GM21360 (cell line): ENCODE data around the gene ADARB2.

Experiments used
- ATAC-seq: cut with Tn5 transposase; IDR thresholded peaks from one replicate; pipeline ENCODE4 v1.9.1; 2021; ENCODE audit warnings: mild to moderate bottlenecking, moderate library complexity; ENCODE audit not compliant: unreplicated experiment

Gene ADARB2

DNA sequence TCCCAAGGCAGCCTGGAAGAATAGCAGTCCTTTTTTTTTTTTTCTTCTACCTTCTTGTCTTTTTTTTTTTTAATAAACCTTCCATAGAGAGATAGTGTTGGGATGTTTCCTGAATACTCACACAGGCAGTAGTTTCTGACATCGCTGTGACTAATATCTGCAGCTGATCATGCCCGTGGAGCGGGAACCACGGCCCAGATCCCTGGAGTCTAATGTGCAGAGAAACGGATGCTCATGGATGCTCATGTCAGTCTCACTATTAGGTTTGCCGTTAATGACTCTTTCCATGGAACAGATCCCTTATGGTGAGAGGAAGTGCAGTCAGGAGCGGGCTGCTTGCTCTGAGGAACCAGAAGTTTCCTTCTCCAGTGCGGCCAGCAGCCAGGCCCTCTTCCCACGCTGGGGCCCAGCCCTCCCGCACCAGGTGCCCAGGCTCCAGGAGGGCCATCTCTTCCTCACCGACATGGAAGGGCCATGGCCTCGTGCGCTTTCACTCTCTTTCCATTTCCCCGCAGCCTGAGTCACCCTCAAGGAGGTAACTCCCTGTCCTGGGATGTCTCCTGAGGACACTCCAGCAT, 548.7 kb downstream of the ADARB2 start:
- no peak for ATAC-seq

DNA sequence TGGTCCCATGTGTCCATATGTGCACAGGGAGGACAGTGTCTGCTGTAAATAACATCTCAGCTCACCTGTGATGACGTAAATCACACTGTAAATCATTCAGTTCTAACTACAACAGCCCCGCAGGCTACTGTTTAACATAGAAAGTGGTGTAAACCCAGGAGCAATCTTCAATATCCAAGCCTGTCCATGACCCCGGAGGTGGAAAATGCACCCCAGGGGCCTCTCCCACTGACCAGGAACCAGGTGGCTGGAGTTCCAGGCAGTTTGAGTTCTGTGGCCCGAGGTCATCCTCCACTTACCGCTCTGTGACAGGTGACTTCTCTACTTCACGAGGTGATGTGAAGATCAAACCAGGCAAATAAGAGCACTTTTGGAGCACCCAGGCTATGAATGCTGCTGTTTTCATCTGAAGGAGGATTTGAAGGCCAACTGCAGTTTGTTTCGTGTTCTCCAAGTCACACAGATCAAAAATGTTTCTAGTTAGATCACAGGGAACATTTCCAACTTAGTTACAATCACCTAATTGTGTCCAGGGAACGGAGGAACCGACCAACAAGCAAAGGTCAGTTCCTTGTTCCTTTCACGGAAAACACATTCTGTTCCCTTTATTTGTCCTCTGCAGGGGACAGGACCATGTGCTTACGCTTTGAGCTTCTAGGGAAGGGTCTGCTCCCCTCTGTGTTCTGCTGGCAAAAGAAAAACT, 549.3 kb downstream of the ADARB2 start:
- no peak for ATAC-seq

- ATAC-seq, result no peak
Measured at GRCh38 chr10:1187151-1187854, 550.0 kb downstream of the ADARB2 start.

GRCh38 chr10:1186683-1186990, 550.7 kb downstream of the ADARB2 start:
- no peak for ATAC-seq

DNA sequence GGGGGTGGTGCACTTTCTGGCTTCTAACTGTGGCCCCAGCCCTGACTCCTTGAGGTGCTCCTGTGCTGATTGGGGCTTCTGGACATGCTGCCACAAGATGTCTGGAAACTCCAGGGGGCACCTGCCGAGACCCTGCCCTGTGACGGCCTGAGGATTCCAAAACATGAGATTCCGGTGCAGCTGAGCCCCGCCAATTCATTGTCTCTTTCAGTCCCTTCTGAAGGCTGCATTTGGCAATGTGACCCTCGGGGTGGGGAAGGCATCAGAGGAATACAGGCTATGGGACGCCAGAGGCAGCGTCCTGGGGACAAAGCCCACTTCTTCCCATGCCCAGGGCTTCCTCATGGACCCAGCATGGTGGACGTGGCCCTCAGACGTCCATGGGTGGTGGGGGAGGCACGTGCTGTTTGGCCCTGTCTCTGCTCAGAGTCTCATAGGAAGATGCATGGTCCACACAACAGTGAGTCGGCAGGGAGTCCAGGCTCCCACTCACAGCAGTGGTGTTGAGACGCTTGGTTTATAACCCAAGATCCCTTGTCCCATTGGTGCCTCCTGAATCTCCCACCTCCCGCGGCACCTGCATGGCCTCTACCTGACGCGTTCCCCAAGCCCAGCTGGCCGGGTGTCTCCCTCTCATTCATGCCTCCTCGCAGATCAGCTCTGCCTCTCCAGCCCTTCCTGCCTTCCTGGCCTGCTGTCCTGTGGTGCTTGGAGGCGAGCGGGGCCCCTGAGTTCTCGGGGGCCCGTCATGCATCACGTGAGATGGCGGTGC, 551.2 kb downstream of the ADARB2 start:
- ATAC-seq, result no peak

GRCh38 chr10:1184541-1185430, 552.5 kb downstream of the ADARB2 start:
- ATAC-seq, result no peak

DNA sequence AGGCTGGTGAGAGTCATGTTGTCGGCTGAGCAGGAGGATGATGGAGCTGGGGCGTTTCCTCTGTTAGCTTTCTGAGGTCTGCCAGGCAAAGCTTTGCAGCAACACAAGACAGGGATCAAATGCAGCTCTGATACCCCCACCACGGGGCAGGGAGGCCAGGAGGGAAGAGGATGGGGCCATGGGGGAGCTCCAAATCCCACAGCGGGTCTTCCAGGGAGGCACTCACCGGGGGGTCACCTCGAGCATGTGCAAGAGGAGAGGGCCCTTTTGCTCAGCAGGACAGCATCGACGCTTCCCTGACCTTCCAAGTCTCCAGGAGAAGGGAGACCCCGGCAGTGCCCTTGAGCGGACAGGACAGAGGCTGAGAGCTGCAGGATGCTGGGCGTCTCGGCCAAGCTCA, 553.6 kb downstream of the ADARB2 start:
- ATAC-seq, result no peak

- ATAC-seq, result no peak
Measured at GRCh38 chr10:1183033-1183396, 554.3 kb downstream of the ADARB2 start.

DNA sequence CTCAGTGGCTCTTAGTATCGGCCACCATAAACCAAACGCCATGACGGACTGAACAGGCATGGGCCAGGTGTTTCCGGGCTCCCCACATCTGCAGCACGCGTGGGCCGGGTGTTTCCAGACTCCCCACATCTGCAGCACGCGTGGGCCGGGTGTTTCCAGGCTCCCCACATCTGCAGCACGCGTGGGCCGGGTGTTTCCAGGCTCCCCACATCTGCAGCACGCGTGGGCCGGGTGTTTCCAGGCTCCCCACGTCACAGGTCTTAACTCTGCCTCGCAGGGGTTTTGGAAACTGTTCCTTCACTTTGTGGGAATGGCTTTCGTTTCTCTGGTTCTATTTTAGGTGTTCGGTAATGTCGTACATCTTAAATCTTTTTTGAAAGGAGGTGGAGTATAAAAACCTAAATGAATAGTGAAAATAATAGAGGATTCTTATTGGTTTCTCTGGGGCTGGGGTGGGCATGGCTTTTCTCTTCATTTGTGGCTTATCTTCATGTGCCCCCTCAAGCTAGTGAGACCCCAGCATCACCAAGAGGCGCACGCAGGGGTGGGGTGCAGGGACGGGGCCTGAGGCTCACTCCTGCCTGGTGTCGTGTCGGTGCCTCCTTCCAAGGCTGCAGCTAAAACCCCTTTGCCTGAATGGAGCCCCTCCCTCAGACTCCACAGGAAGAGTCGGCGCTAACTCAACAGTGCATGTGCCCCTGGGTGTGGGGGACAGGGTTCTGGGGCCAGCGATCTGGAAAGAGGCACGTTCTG, 554.9 kb downstream of the ADARB2 start:
- no peak for ATAC-seq

- no peak for ATAC-seq
Measured at GRCh38 chr10:1180836-1181235, 556.5 kb downstream of the ADARB2 start.

DNA sequence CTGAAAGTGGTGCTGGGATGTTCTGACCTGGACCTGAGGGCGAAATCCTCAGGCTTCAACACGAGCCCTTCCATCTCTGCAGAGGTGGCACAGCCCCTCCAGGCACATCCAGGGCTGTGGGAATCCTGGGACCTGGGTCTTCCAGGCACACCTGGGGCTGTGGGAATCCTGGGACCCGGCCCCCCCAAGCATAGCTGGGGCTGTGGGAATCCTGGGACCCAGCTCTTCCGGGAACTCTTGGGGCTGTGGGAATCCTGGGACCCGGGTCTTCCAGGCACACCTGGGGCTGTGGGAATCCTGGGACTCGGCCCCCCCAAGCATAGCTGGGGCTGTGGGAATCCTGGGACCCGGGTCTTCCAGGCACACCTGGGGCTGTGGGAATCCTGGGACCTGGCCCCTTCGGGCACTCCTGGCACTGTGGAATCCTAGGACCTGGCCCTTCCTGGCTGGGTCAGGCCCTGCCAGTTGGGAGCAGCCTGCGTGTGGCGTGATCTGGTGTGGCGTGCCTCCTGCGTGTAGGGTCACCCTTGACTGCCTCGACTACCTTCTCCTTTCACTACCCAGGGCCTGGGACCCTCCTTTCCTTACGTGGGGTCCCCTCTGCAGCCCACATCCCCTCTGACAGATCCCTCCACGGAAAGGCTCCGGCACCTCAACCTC, 557.1 kb downstream of the ADARB2 start:
- no peak for ATAC-seq

- ATAC-seq, result no peak
Measured at GRCh38 chr10:1179346-1180070, 557.8 kb downstream of the ADARB2 start.

DNA sequence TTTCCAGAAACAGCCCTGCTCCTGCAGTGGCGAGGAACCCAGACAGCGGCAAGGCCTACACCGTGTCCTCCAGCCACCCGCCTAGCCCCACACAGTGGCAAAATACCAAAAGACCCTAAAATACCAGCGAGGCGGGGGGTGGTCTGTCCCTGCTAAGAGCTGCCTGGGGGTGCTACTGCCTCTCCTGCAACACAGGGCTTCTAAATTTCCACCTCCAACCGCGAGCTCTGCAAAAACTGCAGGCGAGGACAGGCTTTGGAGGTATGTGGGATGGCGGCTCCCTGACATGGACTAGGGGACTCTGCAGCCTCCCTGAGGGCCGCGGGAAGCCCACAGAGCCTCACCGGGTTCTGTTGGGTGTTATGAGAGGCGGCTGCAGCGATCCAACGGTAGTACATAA, 558.8 kb downstream of the ADARB2 start:
- no peak for ATAC-seq

DNA sequence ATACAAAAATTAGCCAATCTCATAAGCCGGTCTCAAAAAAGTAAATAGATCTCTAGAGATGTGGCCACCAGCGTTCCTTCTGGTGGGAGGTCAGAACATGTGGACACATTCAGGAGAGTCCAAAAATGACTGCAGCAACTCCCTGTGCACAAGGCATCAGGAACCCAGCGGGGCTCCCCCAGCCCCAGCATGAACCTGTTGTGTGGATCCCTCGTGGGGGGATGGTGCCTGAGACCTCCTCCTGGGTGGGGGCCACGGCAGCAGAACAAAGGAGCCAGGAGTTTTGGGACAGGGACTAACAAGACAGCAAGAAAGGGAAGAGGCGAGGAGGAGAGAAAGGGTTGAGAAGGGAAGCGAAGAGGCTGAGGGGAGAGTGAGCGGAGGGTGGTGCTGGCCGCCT, 559.4 kb downstream of the ADARB2 start:
- no peak for ATAC-seq

DNA sequence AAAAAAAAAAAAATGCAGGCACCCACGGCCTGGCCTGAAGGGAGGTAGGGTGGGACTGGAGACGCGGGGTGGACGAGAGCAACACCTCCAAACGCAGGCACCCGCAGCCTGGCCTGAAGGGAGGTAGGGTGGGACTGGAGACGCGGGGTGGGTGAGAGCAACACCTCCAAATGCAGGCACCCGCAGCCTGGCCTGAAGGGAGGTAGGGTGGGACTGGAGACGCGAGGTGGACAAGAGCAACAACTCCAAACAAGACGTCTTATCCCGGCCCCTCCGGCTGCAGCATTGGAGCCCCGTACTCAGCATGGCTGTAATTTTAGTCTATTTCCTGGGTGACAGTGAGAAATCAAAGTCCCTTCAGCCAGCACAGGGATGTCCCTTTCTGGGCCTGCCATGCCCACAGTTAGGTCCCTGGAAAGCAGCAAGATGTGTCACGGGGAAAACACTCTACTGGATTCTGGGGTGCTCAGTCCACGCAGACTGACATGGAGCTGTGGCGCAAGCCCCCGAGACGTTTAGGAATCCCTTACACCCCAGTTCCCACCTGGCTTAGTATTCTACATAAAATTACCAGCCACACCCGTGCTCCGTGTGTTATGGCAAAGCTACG, 561.3 kb downstream of the ADARB2 start:
- no peak for ATAC-seq

DNA sequence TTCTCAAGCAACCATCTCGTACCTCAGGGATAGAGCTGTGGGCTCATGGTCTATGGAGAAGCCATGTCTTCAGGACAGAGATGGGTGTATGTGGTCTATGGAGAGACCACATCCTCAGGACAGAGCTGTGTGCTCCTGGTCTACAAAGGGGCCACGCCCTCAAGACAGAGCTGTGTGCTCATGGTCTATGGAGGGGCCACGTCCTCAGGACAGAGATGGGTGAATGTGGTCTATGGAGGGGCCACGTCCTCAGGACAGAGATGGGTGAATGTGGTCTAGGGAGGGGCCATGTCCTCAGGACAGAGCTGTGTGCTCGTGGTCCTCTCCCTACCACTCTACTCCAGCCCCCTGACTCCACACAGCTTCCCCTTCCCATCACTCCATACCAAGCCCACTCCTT, 563.3 kb downstream of the ADARB2 start:
- ATAC-seq, result no peak

GRCh38 chr10:1173091-1173490, 564.2 kb downstream of the ADARB2 start:
- no peak for ATAC-seq

DNA sequence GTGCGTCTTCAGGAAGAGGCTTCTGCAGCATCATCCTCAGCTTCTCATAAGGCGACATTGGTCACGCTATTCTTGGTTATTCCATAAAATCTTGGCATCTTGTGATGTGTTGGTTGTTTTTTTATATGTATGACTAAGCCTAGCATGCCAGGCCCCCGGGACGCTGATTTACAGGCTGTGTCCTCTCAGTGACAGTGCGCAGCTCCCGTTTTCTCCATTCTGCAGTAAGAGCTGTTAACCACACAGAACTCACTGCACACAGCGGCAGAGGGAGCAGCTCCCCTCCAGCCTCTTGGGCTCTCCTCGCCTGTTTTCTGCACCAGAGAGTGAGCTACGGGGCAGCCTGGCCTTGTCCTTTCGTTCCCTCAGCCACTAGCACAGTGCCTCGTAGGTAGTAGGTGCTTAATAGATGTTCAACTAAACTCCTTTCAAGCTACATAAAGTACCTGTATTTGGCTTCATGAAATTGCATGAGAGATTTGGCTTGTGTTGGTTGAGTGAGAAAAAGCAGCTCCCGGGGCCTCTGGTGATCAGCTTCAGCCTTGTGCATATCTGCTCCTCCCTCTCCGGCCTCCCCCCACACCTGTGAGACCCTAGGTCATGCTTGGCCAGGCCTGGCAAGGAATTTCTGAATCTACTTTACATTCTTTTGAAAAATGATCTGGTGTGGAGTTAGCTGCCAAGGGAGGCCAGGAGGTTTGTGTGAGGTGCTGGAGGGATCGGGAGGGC, 564.9 kb downstream of the ADARB2 start:
- ATAC-seq, result no peak
